ENCODE measurements around the gene TGFBRAP1. TPM values are rescaled to one million over a fixed set of nuclear protein-coding genes. Genes with fewer than 3 reads are reported as not detected.

Gene TGFBRAP1
- total RNA-seq, 2 donors from 2014 or later = 18.5 to 19.1 TPM

DNA sequence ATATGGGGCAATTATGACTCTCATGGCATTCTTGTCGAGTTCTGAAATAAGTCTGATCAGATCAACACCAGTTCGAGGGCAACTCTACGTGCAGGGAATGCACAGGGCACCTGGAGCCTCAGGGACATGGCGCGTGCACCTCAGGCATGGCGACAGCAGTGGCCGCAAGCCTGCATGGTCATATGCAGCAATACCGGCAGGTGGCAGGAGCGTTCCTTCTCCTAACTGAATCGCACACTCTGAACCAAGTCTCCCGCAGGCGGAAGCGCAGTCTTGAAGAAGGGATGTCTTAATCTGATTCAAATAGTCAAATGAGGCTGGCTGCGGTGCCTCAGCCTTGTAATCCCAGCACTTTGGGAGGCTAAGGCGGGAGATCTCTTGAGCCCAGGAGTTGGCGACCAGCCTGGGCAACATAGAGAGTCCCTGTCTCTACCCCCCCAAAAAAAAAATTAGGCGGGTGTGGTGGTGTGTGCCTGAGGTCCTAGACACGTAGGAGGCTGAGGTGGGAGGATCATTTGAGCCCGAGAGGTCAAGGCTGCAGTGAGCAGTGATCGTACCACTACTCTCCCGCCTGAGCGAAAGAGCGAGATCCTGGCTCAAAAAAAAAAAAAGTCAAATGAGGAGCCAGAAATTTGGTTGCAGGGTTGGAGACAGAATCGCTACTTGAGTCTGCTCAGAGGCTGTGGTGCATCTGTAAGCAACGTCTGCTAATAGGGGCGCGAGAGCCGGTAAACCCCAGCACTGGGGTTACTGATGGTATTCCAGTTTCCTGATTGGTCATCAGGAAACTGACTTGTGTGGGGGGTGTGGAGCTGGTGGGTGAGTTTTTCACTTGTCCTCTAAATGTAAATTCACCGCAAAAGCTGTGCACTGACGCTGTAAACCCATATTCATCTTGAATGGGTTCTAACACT, 40.5 kb upstream of the TGFBRAP1 start:
- no peaks in the 10 kb centered on the region for H3K9me3 ChIP-seq (ENCODE audit: control insufficient read depth, low read length, poor library complexity, severe bottlenecking)
- Mint-ChIP-seq H3K4me3 (peak overlapping the region; percentile 52), H3K36me3 (ENCODE audit: low read depth) (peaks cover 4% of the 10 kb centered on the region), H3K27ac (peak overlapping the region; percentile 32), H3K4me1 (peaks cover 21% of the 10 kb centered on the region), H3K27me3 (peaks cover 14% of the 10 kb centered on the region)
- ATAC-seq (peak; percentile 99), DNase-seq (peak; percentile 64 to 79 (median 67))

DNA sequence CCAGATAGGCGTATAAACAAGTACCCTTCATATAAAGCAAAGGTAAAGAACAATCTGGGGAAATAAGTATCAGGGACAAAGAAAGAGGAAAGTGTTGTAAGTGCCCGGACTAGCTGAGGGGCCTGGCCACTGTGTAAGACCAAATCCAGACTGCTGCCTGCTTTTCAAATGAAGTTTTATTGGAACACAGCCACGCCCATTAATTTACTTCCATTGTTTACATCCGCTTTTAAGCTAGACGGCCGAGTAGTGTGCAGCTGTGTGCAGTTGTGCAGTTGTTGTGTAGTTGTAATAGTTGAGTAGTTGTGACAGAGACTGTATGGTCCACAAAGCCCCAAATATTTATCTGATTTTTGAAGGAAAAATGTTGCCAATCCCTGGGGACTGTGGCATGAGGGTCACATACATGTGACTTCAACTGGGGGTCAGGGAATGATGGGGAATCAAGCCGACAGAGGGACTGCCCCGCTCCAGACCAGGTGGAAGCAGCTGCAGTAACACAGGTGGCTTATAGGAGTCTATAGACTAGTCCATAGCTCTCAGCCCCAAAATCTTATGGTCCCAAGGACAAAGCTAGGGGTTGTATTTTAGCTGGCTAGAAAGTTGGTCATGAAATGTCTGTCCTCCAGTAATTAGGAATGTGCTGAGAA, 39.3 kb upstream of the TGFBRAP1 start:
- Mint-ChIP-seq H3K27ac (no peak overlapping the region), H3K27me3 (peaks cover 14% of the 10 kb centered on the region), H3K4me1 (peaks cover 17% of the 10 kb centered on the region), H3K4me3 (no peak overlapping the region), H3K36me3 (ENCODE audit: low read depth) (peaks cover 4% of the 10 kb centered on the region)
- DNase-seq (no peak), ATAC-seq (no peak)
- no peaks in the 10 kb centered on the region for H3K9me3 ChIP-seq (ENCODE audit: control insufficient read depth, low read length, poor library complexity, severe bottlenecking)

DNA sequence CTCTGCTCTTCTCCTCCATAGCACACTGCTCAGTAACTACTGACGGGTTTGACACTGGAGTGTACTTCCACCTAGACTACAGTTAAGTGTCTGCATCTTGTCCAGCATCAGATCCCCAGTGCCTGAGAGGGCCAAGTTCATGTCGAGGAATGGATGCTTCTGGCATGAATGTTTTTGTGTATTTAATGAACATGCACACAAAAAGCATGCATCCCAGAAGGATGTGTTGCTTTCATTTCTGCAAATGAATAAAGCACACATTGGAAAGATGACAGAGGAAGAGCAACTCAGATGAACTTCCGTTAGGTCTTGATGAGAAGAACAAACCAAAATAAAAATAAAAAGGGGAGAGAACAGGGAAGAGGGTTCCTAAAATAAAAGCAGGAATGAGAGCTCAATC, 35.7 kb upstream of the TGFBRAP1 start:
- no peaks in the 10 kb centered on the region for H3K9me3 ChIP-seq (ENCODE audit: control insufficient read depth, low read length, poor library complexity, severe bottlenecking)
- Mint-ChIP-seq H3K4me3 (no peak overlapping the region), H3K27ac (peak overlapping the region; percentile 67), H3K36me3 (ENCODE audit: low read depth) (peaks cover 2% of the 10 kb centered on the region), H3K4me1 (peaks cover 21% of the 10 kb centered on the region), H3K27me3 (peaks cover 8% of the 10 kb centered on the region)
- ATAC-seq = no peak
- no peak for DNase-seq

DNA sequence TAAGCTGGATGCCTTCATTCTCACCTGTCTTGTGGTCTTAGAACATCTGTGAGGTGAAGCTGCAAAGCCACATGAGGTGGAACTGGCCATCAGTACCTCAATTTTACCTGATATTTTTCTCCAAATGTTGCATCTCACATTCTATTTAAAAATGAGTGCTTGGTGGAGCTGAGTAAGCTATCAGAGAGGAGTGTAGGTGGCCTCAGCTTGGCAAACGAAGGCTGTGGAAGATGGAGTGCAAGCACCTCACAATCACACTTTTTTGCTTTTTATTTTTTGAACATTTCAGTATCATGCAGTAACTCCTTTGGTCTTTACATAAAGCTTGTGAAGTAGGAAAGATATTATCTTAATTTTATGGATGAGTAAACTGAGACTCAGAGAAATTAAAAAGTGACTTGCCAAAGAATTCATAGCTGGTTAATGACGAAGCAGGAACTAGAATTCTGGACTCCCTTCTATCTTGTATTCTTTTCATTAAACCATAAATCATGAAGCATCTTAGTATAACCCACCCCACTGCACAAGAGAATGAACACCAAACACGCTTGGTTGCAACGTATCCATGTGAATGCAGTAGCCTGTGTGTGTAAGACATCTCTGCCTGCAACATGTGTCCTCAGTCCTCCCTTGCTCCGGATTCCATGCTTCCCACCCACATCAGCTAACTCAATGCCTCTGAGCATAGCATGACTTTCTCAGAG, 35.1 kb upstream of the TGFBRAP1 start:
- Mint-ChIP-seq H3K27ac (peak overlapping the region; percentile 67), H3K27me3 (peaks cover 1% of the 10 kb centered on the region), H3K4me1 (peaks cover 15% of the 10 kb centered on the region), H3K4me3 (no peak overlapping the region), H3K36me3 (ENCODE audit: low read depth) (peaks cover 2% of the 10 kb centered on the region)
- H3K9me3 ChIP-seq (ENCODE audit: control insufficient read depth, low read length, poor library complexity, severe bottlenecking) = no peaks in the 10 kb centered on the region
- DNase-seq (no peak), ATAC-seq (no peak)

DNA sequence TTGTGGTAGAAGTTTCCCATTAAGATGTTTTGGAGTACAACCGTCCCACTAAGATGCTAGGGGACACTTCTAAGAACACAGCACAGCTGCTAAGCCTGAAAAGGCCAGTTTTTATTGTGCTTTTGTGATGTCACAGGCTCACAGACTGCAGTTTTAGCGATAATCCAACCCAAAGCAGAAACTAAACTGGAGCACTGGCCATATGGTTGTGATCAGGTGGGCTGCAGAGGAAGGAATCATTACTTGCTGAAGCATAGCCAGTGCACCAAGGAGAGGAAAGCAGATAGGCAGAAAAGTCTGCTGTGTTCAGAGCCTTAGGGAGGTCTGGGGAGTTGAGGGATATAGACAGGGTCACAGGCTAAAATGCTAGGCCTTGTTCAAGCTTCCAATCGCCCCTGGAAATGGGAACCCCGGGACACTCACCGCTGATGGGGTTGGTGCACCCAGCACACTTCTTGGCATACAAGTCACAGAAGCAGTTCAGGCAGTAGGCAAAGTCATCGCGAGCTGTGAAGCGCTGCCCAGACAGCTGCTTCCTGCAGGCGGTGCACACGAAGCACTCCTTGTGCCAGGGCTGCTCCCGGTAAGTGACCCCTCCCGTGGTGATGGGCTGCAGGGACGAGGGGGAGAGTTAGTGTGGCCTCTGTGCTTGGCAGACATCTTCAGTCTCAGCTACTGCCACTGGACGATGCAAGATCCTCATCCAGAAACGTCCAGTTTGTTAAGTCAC, 33.5 kb upstream of the TGFBRAP1 start:
- H3K27ac Mint-ChIP-seq = peak overlapping the region; percentile 24
- no peak overlapping the region for H3K4me3 Mint-ChIP-seq
- H3K4me1 Mint-ChIP-seq = peaks cover 15% of the 10 kb centered on the region
- DNase-seq (no peak), ATAC-seq (no peak)
- H3K36me3 Mint-ChIP-seq (ENCODE audit: low read depth) = peaks cover 2% of the 10 kb centered on the region
- H3K9me3 ChIP-seq (ENCODE audit: control insufficient read depth, low read length, poor library complexity, severe bottlenecking) = no peaks in the 10 kb centered on the region
- H3K27me3 Mint-ChIP-seq = no peaks in the 10 kb centered on the region

DNA sequence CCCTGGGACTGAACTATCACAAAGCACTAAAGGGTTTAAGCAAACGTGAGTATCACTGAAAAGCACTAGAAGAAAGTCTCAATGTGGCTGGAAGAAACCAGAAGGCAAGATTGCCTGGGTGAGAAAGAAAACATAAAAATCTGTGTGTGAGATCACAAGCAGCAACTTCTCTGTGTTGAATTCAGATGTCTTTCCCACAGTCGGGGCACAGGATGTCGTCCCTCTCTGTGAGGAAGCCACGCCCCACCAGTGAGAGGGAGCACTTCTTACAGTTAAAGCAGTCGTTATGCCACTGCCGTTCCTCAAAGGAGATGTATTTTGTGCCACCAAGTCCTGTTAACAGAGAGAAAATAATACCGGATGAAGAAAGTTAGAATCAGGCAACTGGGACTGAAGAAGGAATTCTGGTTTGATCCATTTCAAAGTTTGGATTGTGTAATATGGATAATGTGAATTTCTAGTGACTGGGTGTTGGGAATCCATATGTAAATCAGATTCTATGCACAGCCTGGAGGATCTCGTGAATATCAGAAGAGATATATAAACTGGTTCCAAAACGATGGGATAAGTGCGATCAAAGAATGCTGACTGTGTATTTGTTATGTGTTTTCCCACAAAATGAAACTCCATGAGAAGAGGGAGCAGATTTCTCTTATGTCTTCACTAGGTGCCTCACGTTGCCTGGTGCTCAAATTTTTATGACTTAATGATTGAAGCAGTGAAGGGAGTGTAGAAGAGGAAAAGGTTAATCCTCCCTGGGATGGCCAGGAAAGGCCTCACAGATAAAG, 31.8 kb upstream of the TGFBRAP1 start:
- Mint-ChIP-seq H3K4me3 (no peak overlapping the region), H3K27ac (peak overlapping the region; percentile 83), H3K4me1 (peaks cover 15% of the 10 kb centered on the region), H3K27me3 (no peaks in the 10 kb centered on the region), H3K36me3 (ENCODE audit: low read depth) (no peaks in the 10 kb centered on the region)
- DNase-seq (no peak), ATAC-seq (peak; percentile 63)
- H3K9me3 ChIP-seq (ENCODE audit: control insufficient read depth, low read length, poor library complexity, severe bottlenecking) = no peaks in the 10 kb centered on the region

DNA sequence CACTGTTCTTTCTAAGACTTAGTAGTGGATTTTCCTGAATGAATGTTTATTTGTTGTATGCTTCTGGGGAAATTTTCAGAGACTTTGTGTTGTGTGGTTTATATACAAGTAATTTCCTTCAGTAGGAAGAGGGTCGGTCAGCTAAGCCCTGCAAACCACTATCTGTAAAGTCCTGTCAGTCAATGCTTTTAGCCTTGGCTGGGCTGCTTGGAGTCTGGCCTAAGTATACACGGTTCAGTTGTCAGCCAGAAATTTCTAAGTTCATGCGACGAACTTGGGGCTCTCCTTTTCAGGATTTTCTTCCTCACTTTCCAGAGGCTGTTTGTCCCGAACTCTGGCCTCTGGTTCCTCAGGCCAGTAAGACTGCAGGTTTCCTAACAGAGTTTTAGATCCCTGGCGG, 29.1 kb upstream of the TGFBRAP1 start:
- Mint-ChIP-seq H3K4me3 (no peak overlapping the region), H3K27ac (no peak overlapping the region), H3K27me3 (no peaks in the 10 kb centered on the region), H3K36me3 (ENCODE audit: low read depth) (peaks cover 3% of the 10 kb centered on the region), H3K4me1 (peaks cover 13% of the 10 kb centered on the region)
- DNase-seq (no peak), ATAC-seq (no peak)
- H3K9me3 ChIP-seq (ENCODE audit: control insufficient read depth, low read length, poor library complexity, severe bottlenecking) = no peaks in the 10 kb centered on the region

DNA sequence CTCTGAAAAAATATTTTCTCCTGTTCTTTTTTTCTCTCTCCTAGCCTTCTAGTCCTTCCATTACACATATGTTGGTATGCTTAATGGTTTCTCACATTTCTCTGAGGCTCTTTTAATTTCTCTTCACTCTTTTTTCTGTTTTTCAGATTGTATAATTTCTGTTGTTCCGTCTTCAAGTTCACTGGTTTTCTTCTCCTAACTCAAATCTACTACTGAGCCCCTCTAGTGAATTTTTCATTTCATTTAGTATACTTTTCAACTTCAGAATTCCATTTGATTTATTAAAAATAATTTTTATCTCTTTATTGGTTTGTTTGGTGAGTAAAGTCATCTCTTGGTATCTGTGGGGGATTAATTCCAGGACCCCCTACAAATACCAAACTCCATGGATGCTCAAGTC, 27.6 kb upstream of the TGFBRAP1 start:
- Mint-ChIP-seq H3K4me3 (no peak overlapping the region), H3K4me1 (peaks cover 14% of the 10 kb centered on the region), H3K27me3 (no peaks in the 10 kb centered on the region), H3K27ac (no peak overlapping the region), H3K36me3 (ENCODE audit: low read depth) (peaks cover 6% of the 10 kb centered on the region)
- DNase-seq = no peak
- H3K9me3 ChIP-seq (ENCODE audit: control insufficient read depth, low read length, poor library complexity, severe bottlenecking) = no peaks in the 10 kb centered on the region
- ATAC-seq = no peak

DNA sequence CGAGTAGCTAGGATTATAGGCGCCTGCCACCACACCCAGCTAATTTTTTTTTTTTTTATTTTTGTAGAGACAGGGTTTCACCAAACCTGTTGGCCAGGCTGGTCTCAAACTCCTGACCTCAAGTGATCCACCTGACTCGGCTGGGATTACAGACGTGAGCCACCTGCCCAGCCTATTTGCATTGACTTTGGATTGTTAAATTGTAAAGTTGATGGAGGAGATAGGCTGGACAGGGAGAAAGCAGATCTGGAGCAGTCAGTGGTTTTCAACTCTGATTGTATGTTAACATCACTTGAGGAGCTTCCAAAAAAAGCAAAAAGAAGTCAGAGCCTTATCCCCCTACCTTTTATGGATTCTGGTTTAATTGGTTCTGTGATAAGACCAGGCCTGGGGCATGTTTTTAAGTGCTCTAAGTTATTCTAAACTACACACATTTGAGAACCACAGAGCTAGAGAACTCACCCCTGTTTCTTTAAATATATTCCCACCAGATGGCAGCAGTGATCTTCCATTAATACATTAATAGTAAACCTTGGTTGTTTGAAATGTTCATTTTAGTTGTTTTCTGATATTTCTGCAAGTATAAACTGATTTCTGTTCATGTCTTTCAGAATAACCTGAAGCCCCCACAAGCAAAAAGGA, 15.3 kb upstream of the TGFBRAP1 start:
- no peaks in the 10 kb centered on the region for H3K9me3 ChIP-seq (ENCODE audit: control insufficient read depth, low read length, poor library complexity, severe bottlenecking)
- ATAC-seq = no peak
- Mint-ChIP-seq H3K4me3 (no peak overlapping the region), H3K4me1 (peaks cover 8% of the 10 kb centered on the region), H3K36me3 (ENCODE audit: low read depth) (peaks cover 12% of the 10 kb centered on the region), H3K27ac (peak overlapping the region; percentile 14), H3K27me3 (no peaks in the 10 kb centered on the region)
- no peak for DNase-seq

DNA sequence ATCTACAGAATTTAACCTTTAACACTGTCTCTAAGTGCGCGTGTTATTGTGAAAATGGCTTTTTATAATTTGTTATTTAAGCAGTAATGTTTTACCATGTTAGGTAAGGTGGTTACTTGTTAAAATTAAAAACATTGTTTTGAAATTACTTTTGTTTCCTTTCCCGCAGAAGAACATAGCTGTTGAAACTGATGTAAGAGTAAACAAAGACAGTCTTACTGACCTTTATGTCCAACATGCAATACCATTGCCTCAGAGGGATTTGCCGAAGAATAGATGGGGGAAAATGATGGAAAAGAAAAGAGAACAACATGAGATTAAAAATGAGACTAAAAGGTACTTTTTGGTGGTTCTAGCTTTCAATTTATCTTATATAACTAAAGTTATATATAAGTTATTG, 9.9 kb upstream of the TGFBRAP1 start:
- peaks cover 9% of the 10 kb centered on the region for H3K36me3 Mint-ChIP-seq (ENCODE audit: low read depth)
- H3K27me3 Mint-ChIP-seq = no peaks in the 10 kb centered on the region
- H3K9me3 ChIP-seq (ENCODE audit: control insufficient read depth, low read length, poor library complexity, severe bottlenecking) = no peaks in the 10 kb centered on the region
- peaks cover 27% of the 10 kb centered on the region for H3K4me1 Mint-ChIP-seq
- H3K4me3 Mint-ChIP-seq = no peak overlapping the region
- peak overlapping the region; percentile 100 for H3K27ac Mint-ChIP-seq
- no peak for DNase-seq
- no peak for ATAC-seq

DNA sequence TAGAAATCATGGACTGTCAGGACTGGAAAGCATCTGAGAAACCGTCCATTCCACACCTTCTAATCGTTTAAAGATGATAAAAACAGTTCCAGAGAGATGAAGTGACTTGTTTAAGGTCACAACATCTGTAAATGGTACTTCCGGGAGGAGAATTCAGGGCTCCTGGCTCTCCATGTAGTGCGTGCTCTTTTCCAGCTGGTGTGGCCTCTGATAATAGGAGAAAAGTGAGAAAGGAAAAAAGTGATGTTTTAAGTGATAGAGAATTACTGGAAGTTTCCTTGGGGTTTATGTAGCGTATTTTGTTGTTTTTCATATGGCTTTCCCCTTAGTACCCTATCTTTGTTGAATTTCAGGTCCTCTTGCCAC, 8.5 kb upstream of the TGFBRAP1 start:
- Mint-ChIP-seq H3K27me3 (no peaks in the 10 kb centered on the region), H3K4me1 (peaks cover 27% of the 10 kb centered on the region), H3K27ac (peak overlapping the region; percentile 100), H3K36me3 (ENCODE audit: low read depth) (peaks cover 9% of the 10 kb centered on the region), H3K4me3 (peak overlapping the region; percentile 99)
- ATAC-seq (no peak), DNase-seq (no peak)
- H3K9me3 ChIP-seq (ENCODE audit: control insufficient read depth, low read length, poor library complexity, severe bottlenecking) = no peaks in the 10 kb centered on the region
